Ovary (tissue), 9 donors: ENCODE measurements around the gene ALK. TPM values are rescaled to one million over a fixed set of nuclear protein-coding genes. Genes with fewer than 3 reads are reported as not detected.

Experiments
- DNase-seq, 5 donors: peaks; one replicate each; pipeline ENCODE4 v3.0.0-alpha.2; 2019 to 2020
- H3K27ac ChIP-seq, 2 donors: fragments of 200-600 bp; one replicate each; pipeline versions ENCODE4 v1.5.1 to v1.8.0; 2019 to 2022
- H3K27me3 ChIP-seq: fragments of 200-600 bp; one replicate; pipeline ENCODE4 v1.8.0; 2022
- H3K36me3 ChIP-seq: fragments of 200-600 bp; sonication (generic); one replicate; pipeline ENCODE4 v1.5.1; 2019
- H3K4me1 ChIP-seq: one replicate; pipeline ENCODE4 v1.8.1; 2013; ENCODE audit warnings: mild to moderate bottlenecking, moderate library complexity; ENCODE audit not compliant: insufficient read depth
- H3K4me3 ChIP-seq: fragments of 200-600 bp; sonication (generic); one replicate; pipeline ENCODE4 v1.5.1; 2017
- H3K9me3 ChIP-seq, 2 donors: fragments of 200-600 bp in 1 of 2; sonication (generic) in 1 of 2; one replicate each; pipeline versions ENCODE4 v1.5.1 to v1.8.1; 2013 to 2019; ENCODE audit warnings: mild to moderate bottlenecking in 1 of 2, moderate library complexity in 1 of 2
- CTCF ChIP-seq, 3 donors: fragments of 450-650 bp in 2 of 3; fragments of 200-600 bp in 1 of 3; IDR thresholded peaks; one replicate each; pipeline versions ENCODE4 v1.5.1 to v1.8.0; 2016 to 2022; ENCODE audit warnings: antibody characterized with exemption in 3 of 3, mild to moderate bottlenecking in 1 of 3
- EP300 ChIP-seq: sonication (generic); formaldehyde crosslinking; IDR thresholded peaks from one replicate; pipeline ENCODE4 v1.6.1; 2017; ENCODE audit warnings: antibody characterized with exemption
- POLR2A ChIP-seq: fragments of 450-650 bp; IDR thresholded peaks from one replicate; pipeline ENCODE4 v1.6.1; 2017; ENCODE audit warnings: antibody characterized with exemption, mild to moderate bottlenecking, moderate library complexity
- WGBS, 3 donors: extraction: QIAGEN DNeasy Blood & Tissue Kit in 1 of 3; methylation state at CpG; one replicate each; pipeline versions ENCODE4 v1.1.5 to v1.1.7; 2013 to 2017; 5-methylcytosine and 5-hydroxymethylcytosine counted together
- intact Hi-C, 4 donors: fragments of 100-400 bp; cut with DNase I; formaldehyde crosslinking; loops; one replicate each; pipeline versions ENCODE4 v1.11.0 to v1.15.1; 2022 to 2023
- polyA plus RNA-seq, 2 donors: library from polyadenylated mRNA; stranded (reverse); fragments of 200-250 nt in 1 of 2; fragments of 350-450 nt in 1 of 2; fragmentation: Illumina TruSeq in 1 of 2; extraction: RNeasy Lipid Tissue Mini Kit (QIAGEN cat#74804) in 1 of 2; gene quantifications; one replicate each; pipeline ENCODE4 v1.2.3, GENCODE V29; 2013 to 2014
- total RNA-seq, 7 donors: library from RNA; depleted of rRNA in 2 of 7; stranded (reverse); fragments of >200 nt in 2 of 7; fragmentation: NEBNext Ultra II Directional in 3 of 7; extraction: Animal tissue kit (Norgen Biotek cat#: 25700) in 3 of 7; gene quantifications; one replicate each; pipeline versions ENCODE4 v1.1.0 to v1.2.4, GENCODE V29; 2016 to 2023
- donor health status: DM: no; HTN: no; CAD: no; lungs with moderate emphysema.
- donor health status: DM: no; HTN: no; CAD: no.
- donor health status: Bipolar disorder and iron deficiency.
- donor health status: DM: yes; HTN: yes; CAD: no.
- donor health status: DM: no; HTN: no; CAD: no.
- donor health status: DM: yes; HTN: yes; CAD: no.

The ALK gene
- total and polyA plus RNA-seq, 9 donors, result 0.05 to 1.7 (median 0.23) TPM; not detected in 1

- no peaks in the 10 kb centered on the region for H3K27me3 ChIP-seq
- TF ChIP-seq EP300 (no peak), CTCF (IDR thresholded peaks at IDR 0.05) (no peak), POLR2A (no peak)
- peaks cover 17% of the 10 kb centered on the region for H3K4me1 ChIP-seq
- no peaks in the 10 kb centered on the region for H3K36me3 ChIP-seq
- no peak overlapping the region for H3K4me3 ChIP-seq
- H3K9me3 ChIP-seq, result no peaks in the 10 kb centered on the region
- intact Hi-C loops, result no loop called here
- H3K27ac ChIP-seq, result no peak overlapping the region
- WGBS, 3 donors, result 1 to 3% (median 2%) methylated on average over 30 to 40 of the region's 40 CpGs
- DNase-seq, result peak; percentile 30 to 79 (median 53)
These were observed 1.2 kb downstream of the ALK start for GRCh38 chr2:29920130-29920577.

DNA sequence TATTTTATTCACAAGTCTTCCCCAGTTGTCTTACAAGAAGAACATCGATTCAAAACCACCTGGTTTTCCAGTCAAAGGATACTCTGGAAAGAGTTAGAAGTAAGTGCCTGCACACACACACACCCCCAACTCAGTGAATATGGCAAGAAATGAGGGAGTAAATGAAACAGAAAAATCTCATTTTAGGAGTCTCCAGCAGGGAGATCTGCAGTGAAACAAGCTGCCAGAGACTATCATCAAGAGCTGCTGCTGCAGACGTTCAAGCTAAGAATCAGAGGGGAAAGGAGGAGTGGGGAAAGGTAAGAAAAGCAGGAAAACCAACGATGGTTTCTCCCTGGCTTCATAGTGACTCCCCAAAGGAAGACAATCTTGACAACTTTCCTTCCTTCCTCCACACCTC, 2.4 kb downstream of the ALK start:
- intact Hi-C loops, result no loop called here
- Histone ChIP-seq H3K27ac (no peak overlapping the region), H3K4me1 (peaks cover 17% of the 10 kb centered on the region), H3K27me3 (no peaks in the 10 kb centered on the region), H3K9me3 (no peaks in the 10 kb centered on the region), H3K36me3 (no peaks in the 10 kb centered on the region), H3K4me3 (no peak overlapping the region)
- DNase-seq, result no peak
- TF ChIP-seq CTCF (IDR thresholded peaks at IDR 0.05) (no peak), EP300 (no peak), POLR2A (no peak)
- WGBS, 3 donors, result 45 to 52% (median 48%) methylated on average over 3 of the region's 3 CpGs

- intact Hi-C loops, result no loop called here
- Histone ChIP-seq H3K36me3 (no peaks in the 10 kb centered on the region), H3K4me1 (peaks cover 17% of the 10 kb centered on the region), H3K9me3 (no peaks in the 10 kb centered on the region), H3K4me3 (no peak overlapping the region), H3K27ac (no peak overlapping the region), H3K27me3 (no peaks in the 10 kb centered on the region)
- DNase-seq, result no peak
- no peak for TF ChIP-seq EP300
- TF ChIP-seq POLR2A, result no peak
- no peak for TF ChIP-seq CTCF (IDR thresholded peaks at IDR 0.05)
- 57 to 78% (median 76%) methylated on average over 1 of the region's 1 CpG for whole genome bisulfite sequencing, 3 donors
These were observed 3.6 kb downstream of the ALK start for GRCh38 chr2:29917781-29918180.

DNA sequence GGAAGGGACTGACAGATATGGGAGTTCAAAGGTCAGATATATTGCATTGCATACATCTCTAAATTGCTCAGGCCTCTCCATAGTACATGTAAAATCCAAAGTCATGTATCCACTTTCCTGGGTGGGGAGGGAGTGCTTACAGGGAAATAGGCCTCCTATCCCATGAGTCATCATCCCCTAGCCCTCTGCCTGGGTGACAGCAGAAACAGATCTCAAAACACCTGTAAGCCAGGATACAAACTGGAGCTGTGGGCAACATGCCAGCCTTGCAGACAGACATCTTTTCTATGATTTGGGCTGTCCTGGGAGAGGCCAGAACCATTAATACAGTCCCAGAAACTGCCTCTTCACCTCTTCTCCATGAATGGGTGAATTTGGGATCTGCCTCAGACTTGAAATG, 4.8 kb downstream of the ALK start:
- no peak for DNase-seq
- intact Hi-C loops, result no loop called here
- Histone ChIP-seq H3K4me1 (peaks cover 15% of the 10 kb centered on the region), H3K27me3 (no peaks in the 10 kb centered on the region), H3K9me3 (no peaks in the 10 kb centered on the region), H3K27ac (no peak overlapping the region), H3K36me3 (no peaks in the 10 kb centered on the region), H3K4me3 (no peak overlapping the region)
- no peak for TF ChIP-seq POLR2A

- intact Hi-C loops, result no loop called here
- no peak for TF ChIP-seq CTCF (IDR thresholded peaks at IDR 0.05)
- TF ChIP-seq POLR2A, result no peak
- TF ChIP-seq EP300, result no peak
- H3K4me1 ChIP-seq, result no peaks in the 10 kb centered on the region
- no peak overlapping the region for H3K27ac ChIP-seq
- no peaks in the 10 kb centered on the region for H3K27me3 ChIP-seq
- H3K36me3 ChIP-seq, result no peaks in the 10 kb centered on the region
- WGBS, 3 donors, result 66 to 72% (median 71%) methylated on average over 1 of the region's 1 CpG
- no peaks in the 10 kb centered on the region for H3K9me3 ChIP-seq
- no peak for DNase-seq
- no peak overlapping the region for H3K4me3 ChIP-seq
These were observed 10.4 kb downstream of the ALK start for GRCh38 chr2:29910960-29911359.
